ENCODE measurements around the gene ZNF786. TPM values are rescaled to one million over a fixed set of nuclear protein-coding genes. Genes with fewer than 3 reads are reported as not detected.

Gene ZNF786
- total and polyA plus RNA-seq, 2 donors (not counting 1 experiment from before 2014, with no cell fraction given): 1.8 to 4.6 TPM

DNA sequence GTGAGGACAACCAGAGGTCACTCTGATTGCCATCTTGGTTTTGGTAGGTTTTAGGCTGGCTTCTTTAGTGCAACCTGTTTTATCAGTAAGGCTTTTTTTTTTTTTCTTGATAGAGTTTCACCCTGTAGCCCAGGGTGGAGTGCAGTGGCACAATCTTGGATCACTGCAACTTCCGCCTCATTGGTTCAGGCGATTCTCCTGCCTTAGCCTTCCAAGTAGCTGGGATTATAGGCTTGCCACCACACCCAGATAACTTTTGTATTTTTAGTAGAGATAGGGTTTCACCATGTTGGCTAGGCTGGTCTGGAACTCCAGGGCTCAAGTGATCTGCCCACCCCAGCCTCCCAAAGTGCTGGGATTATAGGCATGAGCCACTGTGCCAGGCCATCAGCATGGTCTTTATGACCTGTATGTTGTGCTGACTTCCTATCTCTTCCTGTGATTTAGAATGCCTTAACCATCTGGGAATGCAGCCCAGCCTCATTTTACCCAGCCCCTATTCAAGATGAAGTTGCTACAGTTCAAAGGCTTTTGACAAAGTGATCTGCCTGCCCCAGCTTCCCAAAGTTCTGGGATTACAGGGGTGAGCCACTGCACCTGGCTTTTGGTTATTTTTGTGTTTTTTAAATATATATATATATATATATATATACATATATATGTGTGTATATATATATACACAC, 42.7 kb upstream of the ZNF786 start:
- H3K36me3 ChIP-seq (ENCODE audit: control insufficient read depth, insufficient read depth, low read length): no peaks in the 10 kb centered on the region
- peaks cover 3% of the 10 kb centered on the region for H3K79me2 ChIP-seq (ENCODE audit: control insufficient read depth, insufficient read depth, low read length)

DNA sequence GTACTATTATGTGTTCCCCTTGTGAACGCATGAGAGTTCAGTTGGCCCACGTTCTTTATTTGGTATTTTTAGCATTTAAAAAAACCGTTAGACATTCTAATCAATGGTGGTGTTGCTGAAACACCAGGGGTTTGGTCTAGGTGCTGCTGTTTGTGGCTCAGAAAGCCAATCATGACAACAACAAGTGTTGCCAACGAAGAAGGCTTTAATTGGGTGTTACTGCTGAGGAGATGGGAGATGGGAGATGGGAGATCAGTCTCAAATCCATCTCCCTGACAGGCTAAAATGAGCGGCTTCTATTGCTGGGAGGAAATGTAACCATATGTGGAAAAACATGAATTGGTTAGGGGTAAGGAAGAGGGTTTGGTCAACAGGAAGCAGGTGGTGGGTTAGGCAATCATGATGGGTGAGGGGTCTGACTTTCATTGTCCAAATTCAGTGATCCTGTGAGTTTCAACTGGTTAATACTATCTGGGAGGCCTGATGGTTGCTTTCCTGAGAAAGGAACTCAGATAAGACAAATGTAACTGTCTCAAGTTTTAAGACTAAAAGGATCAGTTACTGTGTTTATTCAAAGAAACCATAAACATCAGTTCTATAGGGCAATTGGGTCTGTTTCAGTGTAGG, 40.2 kb upstream of the ZNF786 start:
- no peak overlapping the region for H2AFZ ChIP-seq (ENCODE audit: low read length)
- H3K36me3 ChIP-seq (ENCODE audit: control insufficient read depth, insufficient read depth, low read length): no peaks in the 10 kb centered on the region
- no peaks in the 10 kb centered on the region for H3K27me3 ChIP-seq (ENCODE audit: control insufficient read depth, insufficient read depth, low read length)
- H3K27ac ChIP-seq (ENCODE audit: insufficient read depth, low read length): no peak overlapping the region
- DNase-seq (ENCODE audit: low read depth in 2 of 2): no peak
- H3K9me3 ChIP-seq (ENCODE audit: control insufficient read depth, insufficient read depth, low read depth, low read length): no peaks in the 10 kb centered on the region
- no peak overlapping the region for H3K4me3 ChIP-seq (replicated peaks in 1 of 4; ENCODE audit: control extremely low read depth in 1 of 4, insufficient read depth in 1 of 4, low read depth in 3 of 4, low read length in 4 of 4)
- peaks cover 9% of the 10 kb centered on the region for H3K79me2 ChIP-seq (ENCODE audit: control insufficient read depth, insufficient read depth, low read length)
- no peak overlapping the region for H3K4me2 ChIP-seq (ENCODE audit: extremely low read depth, insufficient read depth, low read length)
- H4K20me1 ChIP-seq (ENCODE audit: control insufficient read depth, extremely low read depth, insufficient read depth, low read length): no peaks in the 10 kb centered on the region
- H3K4me1 ChIP-seq (ENCODE audit: control insufficient read depth, extremely low read depth, insufficient read depth, low read length): no peaks in the 10 kb centered on the region
- TF ChIP-seq EZH2 (IDR thresholded peaks at IDR 0.05; ENCODE audit: low read length, missing control alignments): no peak
- TF ChIP-seq, protein P1, sequence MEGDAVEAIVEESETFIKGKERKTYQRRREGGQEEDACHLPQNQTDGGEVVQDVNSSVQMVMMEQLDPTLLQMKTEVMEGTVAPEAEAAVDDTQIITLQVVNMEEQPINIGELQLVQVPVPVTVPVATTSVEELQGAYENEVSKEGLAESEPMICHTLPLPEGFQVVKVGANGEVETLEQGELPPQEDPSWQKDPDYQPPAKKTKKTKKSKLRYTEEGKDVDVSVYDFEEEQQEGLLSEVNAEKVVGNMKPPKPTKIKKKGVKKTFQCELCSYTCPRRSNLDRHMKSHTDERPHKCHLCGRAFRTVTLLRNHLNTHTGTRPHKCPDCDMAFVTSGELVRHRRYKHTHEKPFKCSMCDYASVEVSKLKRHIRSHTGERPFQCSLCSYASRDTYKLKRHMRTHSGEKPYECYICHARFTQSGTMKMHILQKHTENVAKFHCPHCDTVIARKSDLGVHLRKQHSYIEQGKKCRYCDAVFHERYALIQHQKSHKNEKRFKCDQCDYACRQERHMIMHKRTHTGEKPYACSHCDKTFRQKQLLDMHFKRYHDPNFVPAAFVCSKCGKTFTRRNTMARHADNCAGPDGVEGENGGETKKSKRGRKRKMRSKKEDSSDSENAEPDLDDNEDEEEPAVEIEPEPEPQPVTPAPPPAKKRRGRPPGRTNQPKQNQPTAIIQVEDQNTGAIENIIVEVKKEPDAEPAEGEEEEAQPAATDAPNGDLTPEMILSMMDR (conservative IDR thresholded peaks at IDR 0.05 in 1 of 2, IDR thresholded peaks at IDR 0.05 in 1 of 2; ENCODE audit: low read depth in 1 of 2, low read length in 2 of 2): no peak
- no peak overlapping the region for H3K9ac ChIP-seq (ENCODE audit: insufficient read depth, low read length)

More for the DNA sequence above, 42.7 kb upstream of the ZNF786 start:
- no peak for TF ChIP-seq EZH2 (IDR thresholded peaks at IDR 0.05; ENCODE audit: low read length, missing control alignments)
- TF ChIP-seq, protein P1 (conservative IDR thresholded peaks at IDR 0.05 in 1 of 2, IDR thresholded peaks at IDR 0.05 in 1 of 2; ENCODE audit: low read depth in 1 of 2, low read length in 2 of 2): no peak
- Histone ChIP-seq H4K20me1 (ENCODE audit: control insufficient read depth, extremely low read depth, insufficient read depth, low read length) (no peaks in the 10 kb centered on the region), H2AFZ (ENCODE audit: low read length) (no peak overlapping the region), H3K9ac (ENCODE audit: insufficient read depth, low read length) (no peak overlapping the region), H3K9me3 (ENCODE audit: control insufficient read depth, insufficient read depth, low read depth, low read length) (no peaks in the 10 kb centered on the region), H3K27me3 (ENCODE audit: control insufficient read depth, insufficient read depth, low read length) (no peaks in the 10 kb centered on the region), H3K4me1 (ENCODE audit: control insufficient read depth, extremely low read depth, insufficient read depth, low read length) (no peaks in the 10 kb centered on the region), H3K4me2 (ENCODE audit: extremely low read depth, insufficient read depth, low read length) (no peak overlapping the region), H3K27ac (ENCODE audit: insufficient read depth, low read length) (no peak overlapping the region), H3K4me3 (replicated peaks in 1 of 4; ENCODE audit: control extremely low read depth in 1 of 4, insufficient read depth in 1 of 4, low read depth in 3 of 4, low read length in 4 of 4) (no peak overlapping the region)
- no peak for DNase-seq (ENCODE audit: low read depth in 2 of 2)

DNA sequence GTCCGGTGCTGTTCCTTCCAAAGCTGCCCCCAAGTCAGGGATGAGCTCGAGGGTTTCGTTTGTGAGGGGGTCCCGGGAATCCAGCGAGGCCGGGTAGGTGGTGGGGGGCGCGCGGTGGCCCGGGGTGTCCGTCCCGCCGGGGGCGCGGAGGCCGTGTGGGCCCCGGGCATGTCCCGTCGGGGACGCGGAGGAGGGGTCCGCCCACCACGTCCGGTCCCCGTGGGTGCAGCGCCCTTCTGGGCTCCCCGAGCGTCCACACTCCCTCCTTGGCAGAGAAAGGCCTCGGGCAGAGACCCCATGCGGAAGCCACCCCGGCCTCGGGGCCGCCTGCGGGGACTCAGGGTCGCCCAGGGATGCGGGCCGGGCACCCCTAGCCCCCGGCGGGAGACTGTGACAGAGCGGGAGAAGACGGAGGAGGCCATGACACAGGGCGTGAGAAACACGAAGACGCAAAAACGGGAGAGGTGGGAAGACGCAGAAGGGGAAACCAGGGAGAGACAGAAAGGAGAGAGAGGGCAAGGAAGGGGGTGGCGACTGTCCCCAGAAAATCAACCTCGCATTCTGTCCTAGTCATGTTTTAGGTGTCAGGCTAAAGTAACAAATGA, 36.2 kb upstream of the ZNF786 start:
- peak overlapping the region; percentile 93 for H3K9ac ChIP-seq (ENCODE audit: insufficient read depth, low read length)
- H3K4me1 ChIP-seq (ENCODE audit: control insufficient read depth, extremely low read depth, insufficient read depth, low read length): no peaks in the 10 kb centered on the region
- H3K27ac ChIP-seq (ENCODE audit: insufficient read depth, low read length): peak overlapping the region; percentile 88
- H4K20me1 ChIP-seq (ENCODE audit: control insufficient read depth, extremely low read depth, insufficient read depth, low read length): no peaks in the 10 kb centered on the region
- H3K27me3 ChIP-seq (ENCODE audit: control insufficient read depth, insufficient read depth, low read length): no peaks in the 10 kb centered on the region
- H3K79me2 ChIP-seq (ENCODE audit: control insufficient read depth, insufficient read depth, low read length): peaks cover 21% of the 10 kb centered on the region
- TF ChIP-seq, protein P1 (conservative IDR thresholded peaks at IDR 0.05 in 1 of 2, IDR thresholded peaks at IDR 0.05 in 1 of 2; ENCODE audit: low read depth in 1 of 2, low read length in 2 of 2): no peak
- TF ChIP-seq EZH2 (IDR thresholded peaks at IDR 0.05; ENCODE audit: low read length, missing control alignments): no peak
- H3K9me3 ChIP-seq (ENCODE audit: control insufficient read depth, insufficient read depth, low read depth, low read length): no peaks in the 10 kb centered on the region
- peak in 1 of 2 donors; percentile 18 for DNase-seq (ENCODE audit: low read depth in 2 of 2)
- H3K4me3 ChIP-seq (replicated peaks in 1 of 4; ENCODE audit: control extremely low read depth in 1 of 4, insufficient read depth in 1 of 4, low read depth in 3 of 4, low read length in 4 of 4): peak overlapping the region; percentile 97 to 99 (median 98)
- H3K4me2 ChIP-seq (ENCODE audit: extremely low read depth, insufficient read depth, low read length): peak overlapping the region; percentile 96
- peak overlapping the region; percentile 98 for H2AFZ ChIP-seq (ENCODE audit: low read length)
- H3K36me3 ChIP-seq (ENCODE audit: control insufficient read depth, insufficient read depth, low read length): no peaks in the 10 kb centered on the region
